ENCODE results near the gene TOP3A. TPM values are rescaled to one million over a fixed set of nuclear protein-coding genes. Genes with fewer than 3 reads are reported as not detected.

TOP3A gene
- total RNA-seq, 1 donor from 2014 or later, result 41.5 TPM

- Mint-ChIP-seq H3K27ac (ENCODE audit: unreplicated experiment) (no peak overlapping the region), H3K9me3 (ENCODE audit: unreplicated experiment) (no peaks in the 10 kb centered on the region), H3K36me3 (ENCODE audit: unreplicated experiment) (peaks cover 27% of the 10 kb centered on the region), H3K4me1 (ENCODE audit: unreplicated experiment) (peaks cover 2% of the 10 kb centered on the region), H3K27me3 (ENCODE audit: unreplicated experiment) (no peaks in the 10 kb centered on the region), H3K4me3 (ENCODE audit: unreplicated experiment) (no peak overlapping the region)
- no peak for DNase-seq (ENCODE audit: extremely low spot score, unreplicated experiment)
- no peak for TF ChIP-seq CTCF (IDR thresholded peaks at IDR 0.05)
Measured at GRCh38 chr17:18246109-18246725, 68.6 kb downstream of the TOP3A start.

- Mint-ChIP-seq H3K27me3 (ENCODE audit: unreplicated experiment) (no peaks in the 10 kb centered on the region), H3K27ac (ENCODE audit: unreplicated experiment) (peak overlapping the region; percentile 23), H3K36me3 (ENCODE audit: unreplicated experiment) (peaks cover 21% of the 10 kb centered on the region), H3K9me3 (ENCODE audit: unreplicated experiment) (no peaks in the 10 kb centered on the region), H3K4me3 (ENCODE audit: unreplicated experiment) (no peak overlapping the region), H3K4me1 (ENCODE audit: unreplicated experiment) (peaks cover 2% of the 10 kb centered on the region)
- no peak for DNase-seq (ENCODE audit: extremely low spot score, unreplicated experiment)
- TF ChIP-seq CTCF (IDR thresholded peaks at IDR 0.05), result no peak
Measured at GRCh38 chr17:18245038-18245776, 69.6 kb downstream of the TOP3A start.

GRCh38 chr17:18241229-18241871 is 73.4 kb downstream of the TOP3A start:
- H3K27me3 Mint-ChIP-seq (ENCODE audit: unreplicated experiment), result no peaks in the 10 kb centered on the region
- no peak for TF ChIP-seq CTCF (IDR thresholded peaks at IDR 0.05)
- no peak overlapping the region for H3K4me3 Mint-ChIP-seq (ENCODE audit: unreplicated experiment)
- DNase-seq (ENCODE audit: extremely low spot score, unreplicated experiment), result no peak
- peaks cover 3% of the 10 kb centered on the region for H3K4me1 Mint-ChIP-seq (ENCODE audit: unreplicated experiment)
- H3K27ac Mint-ChIP-seq (ENCODE audit: unreplicated experiment), result no peak overlapping the region
- peaks cover 21% of the 10 kb centered on the region for H3K36me3 Mint-ChIP-seq (ENCODE audit: unreplicated experiment)
- no peaks in the 10 kb centered on the region for H3K9me3 Mint-ChIP-seq (ENCODE audit: unreplicated experiment)

DNA sequence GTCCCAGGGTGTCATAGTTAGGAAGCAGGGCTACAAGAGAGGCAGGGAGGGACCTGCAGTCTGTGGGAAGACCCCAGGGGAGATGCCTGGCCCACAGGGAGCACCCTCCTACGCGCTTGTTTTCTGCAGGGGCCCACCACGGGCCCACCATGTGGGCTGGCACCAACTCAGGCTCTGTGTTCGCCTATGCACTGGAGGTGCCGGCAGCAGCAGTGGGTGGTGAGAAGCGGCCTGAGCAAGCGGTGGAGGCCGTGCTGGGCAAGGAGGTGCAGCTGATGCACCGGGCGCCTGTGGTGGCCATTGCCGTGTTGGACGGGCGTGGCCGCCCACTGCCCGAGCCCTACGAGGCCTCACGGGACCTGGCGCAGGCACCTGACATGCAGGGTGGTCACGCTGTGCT is 74.3 kb downstream of the TOP3A start:
- no peak overlapping the region for H3K27ac Mint-ChIP-seq (ENCODE audit: unreplicated experiment)
- H3K9me3 Mint-ChIP-seq (ENCODE audit: unreplicated experiment), result no peaks in the 10 kb centered on the region
- no peak for TF ChIP-seq CTCF (IDR thresholded peaks at IDR 0.05)
- peaks cover 16% of the 10 kb centered on the region for H3K36me3 Mint-ChIP-seq (ENCODE audit: unreplicated experiment)
- H3K4me3 Mint-ChIP-seq (ENCODE audit: unreplicated experiment), result no peak overlapping the region
- peaks cover 12% of the 10 kb centered on the region for H3K4me1 Mint-ChIP-seq (ENCODE audit: unreplicated experiment)
- H3K27me3 Mint-ChIP-seq (ENCODE audit: unreplicated experiment), result no peaks in the 10 kb centered on the region
- no peak for DNase-seq (ENCODE audit: extremely low spot score, unreplicated experiment)

DNA sequence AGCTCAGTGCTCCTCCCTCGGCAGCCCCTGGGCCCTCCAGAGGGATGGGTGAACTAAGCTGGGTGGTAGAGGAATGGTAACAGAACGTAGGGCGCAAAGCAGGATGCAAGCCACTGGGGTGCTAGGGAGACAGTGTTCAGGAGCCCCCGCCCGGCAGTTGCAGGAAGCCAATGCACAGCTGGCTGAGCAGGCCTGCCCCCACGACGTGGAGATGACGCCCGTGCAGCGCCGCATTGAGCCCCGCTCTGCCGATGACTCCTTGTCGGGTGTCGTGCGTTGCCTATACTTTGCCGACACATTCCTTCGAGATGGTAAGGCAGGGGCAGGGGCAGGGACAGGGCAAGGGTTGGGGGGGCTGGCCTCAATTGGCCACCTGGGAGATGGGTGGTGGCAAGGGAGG is 76.5 kb downstream of the TOP3A start:
- Mint-ChIP-seq H3K36me3 (ENCODE audit: unreplicated experiment) (peaks cover 13% of the 10 kb centered on the region), H3K9me3 (ENCODE audit: unreplicated experiment) (no peaks in the 10 kb centered on the region), H3K4me3 (ENCODE audit: unreplicated experiment) (no peak overlapping the region), H3K27ac (ENCODE audit: unreplicated experiment) (no peak overlapping the region), H3K4me1 (ENCODE audit: unreplicated experiment) (peaks cover 19% of the 10 kb centered on the region), H3K27me3 (ENCODE audit: unreplicated experiment) (no peaks in the 10 kb centered on the region)
- DNase-seq (ENCODE audit: extremely low spot score, unreplicated experiment), result no peak
- no peak for TF ChIP-seq CTCF (IDR thresholded peaks at IDR 0.05)

All from osteocyte (in vitro differentiated cells).